D721Med (cell line): ENCODE data around the gene DHRS13.

Source experiments
- DNase-seq: peaks from one replicate; pipeline ENCODE4 v3.0.0; 2011; ENCODE audit warnings: low spot score; ENCODE audit not compliant: insufficient read length
- FAIRE-seq: peaks from 2 replicates; lab custom pipeline; 2011; peaks lifted over from hg19 to GRCh38; lab: Jason Lieb, UNC
- TF ChIP-seq, protein P1 (sequence below): IDR thresholded peaks from 2 replicates; pipeline ENCODE4 v1.5.1; 2012; ENCODE audit warnings: mild to moderate bottlenecking, control low read depth; ENCODE audit not compliant: insufficient read depth; ENCODE audit errors: missing control alignments

Gene DHRS13

DNA sequence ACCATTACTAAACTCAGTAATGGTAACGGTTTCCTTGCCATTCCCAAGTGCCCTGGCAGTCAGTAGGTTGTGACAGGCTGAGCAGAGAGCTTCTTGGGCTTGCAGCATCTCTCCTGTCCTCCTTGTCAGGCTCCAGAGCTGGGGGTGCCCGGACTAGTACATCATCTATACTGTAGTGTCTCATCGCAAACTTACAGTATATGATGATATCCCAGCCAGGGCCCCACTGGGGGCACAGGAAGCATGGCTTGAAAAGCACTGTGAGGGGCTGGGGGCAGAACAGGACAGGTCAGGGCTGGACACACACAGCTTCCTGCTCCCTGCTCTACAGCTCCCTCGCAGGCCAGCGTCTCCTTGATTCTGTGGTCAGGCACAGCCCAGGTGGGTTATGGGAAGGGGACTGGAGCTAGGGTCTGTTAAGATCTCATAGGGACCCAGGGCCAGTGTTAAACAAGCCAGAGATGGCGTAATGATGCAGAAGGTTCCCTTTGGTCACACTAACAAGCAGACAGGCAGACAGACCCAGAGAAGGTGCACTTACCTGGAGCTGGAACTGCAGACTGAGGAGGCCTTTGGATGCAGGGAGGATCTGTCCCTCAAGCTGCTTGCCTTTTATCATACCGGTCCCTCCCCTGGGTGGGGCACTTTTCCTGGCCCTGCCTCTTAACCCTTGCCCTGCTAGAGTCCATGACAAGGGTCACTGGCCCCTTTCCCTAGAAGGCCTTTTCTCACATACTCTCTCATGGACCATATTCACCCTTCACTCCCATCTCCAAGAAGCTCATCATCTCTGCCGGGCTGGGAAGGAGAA is 41.3 kb downstream of the DHRS13 start:
- TF ChIP-seq, protein P1, sequence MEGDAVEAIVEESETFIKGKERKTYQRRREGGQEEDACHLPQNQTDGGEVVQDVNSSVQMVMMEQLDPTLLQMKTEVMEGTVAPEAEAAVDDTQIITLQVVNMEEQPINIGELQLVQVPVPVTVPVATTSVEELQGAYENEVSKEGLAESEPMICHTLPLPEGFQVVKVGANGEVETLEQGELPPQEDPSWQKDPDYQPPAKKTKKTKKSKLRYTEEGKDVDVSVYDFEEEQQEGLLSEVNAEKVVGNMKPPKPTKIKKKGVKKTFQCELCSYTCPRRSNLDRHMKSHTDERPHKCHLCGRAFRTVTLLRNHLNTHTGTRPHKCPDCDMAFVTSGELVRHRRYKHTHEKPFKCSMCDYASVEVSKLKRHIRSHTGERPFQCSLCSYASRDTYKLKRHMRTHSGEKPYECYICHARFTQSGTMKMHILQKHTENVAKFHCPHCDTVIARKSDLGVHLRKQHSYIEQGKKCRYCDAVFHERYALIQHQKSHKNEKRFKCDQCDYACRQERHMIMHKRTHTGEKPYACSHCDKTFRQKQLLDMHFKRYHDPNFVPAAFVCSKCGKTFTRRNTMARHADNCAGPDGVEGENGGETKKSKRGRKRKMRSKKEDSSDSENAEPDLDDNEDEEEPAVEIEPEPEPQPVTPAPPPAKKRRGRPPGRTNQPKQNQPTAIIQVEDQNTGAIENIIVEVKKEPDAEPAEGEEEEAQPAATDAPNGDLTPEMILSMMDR, result no peak
- FAIRE-seq (no peak), DNase-seq (no peak)

DNA sequence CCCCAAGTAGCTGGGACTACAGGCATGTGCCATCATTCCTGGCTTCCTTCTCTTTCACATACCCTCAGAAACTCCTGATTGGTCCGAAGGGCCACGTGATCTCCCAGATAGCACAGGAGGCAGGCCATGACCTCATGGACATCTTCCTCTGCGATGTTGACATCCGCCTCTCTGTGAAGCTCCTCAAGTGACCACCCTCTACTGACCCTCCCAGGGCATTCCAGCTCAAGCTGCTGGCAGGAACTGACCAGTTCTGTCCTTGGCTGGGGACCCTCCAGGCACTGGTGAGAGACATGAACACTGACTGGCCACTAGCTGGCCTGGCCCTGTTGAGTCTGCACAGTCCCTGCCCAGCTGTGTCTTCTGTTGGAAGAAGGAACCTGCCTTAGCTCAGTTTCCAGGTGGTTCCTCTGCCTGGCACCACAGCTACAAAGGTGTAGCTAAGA is 42.5 kb downstream of the DHRS13 start:
- no peak for FAIRE-seq
- TF ChIP-seq, protein P1, result no peak
- DNase-seq, result no peak

DNA sequence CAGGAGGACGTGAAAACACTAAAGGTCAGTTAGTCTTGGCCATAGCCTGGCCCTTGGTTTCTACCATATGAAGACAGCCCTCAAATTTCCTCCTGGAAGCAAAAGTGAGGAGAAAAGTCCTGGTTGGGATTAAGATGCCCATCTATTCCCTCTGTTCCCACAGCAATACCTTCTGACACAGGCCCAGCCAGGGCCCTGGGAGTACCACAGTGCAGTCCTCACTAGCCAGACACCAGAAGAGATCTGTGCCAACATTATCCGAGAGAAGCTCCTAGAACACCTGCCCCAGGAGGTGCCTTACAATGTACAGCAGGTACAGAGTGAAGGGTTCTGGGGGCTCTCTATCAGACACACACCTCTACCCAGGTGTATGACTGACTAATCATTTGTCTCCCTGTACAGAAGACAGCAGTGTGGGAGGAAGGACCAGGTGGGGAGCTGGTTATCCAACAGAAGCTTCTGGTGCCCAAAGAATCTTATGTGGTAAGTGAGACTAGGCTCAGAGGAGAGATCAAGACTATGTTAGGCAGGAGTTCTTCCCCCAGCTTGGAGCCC is 44.0 kb downstream of the DHRS13 start:
- DNase-seq (no peak), FAIRE-seq (no peak)
- TF ChIP-seq, protein P1, result no peak

DNA sequence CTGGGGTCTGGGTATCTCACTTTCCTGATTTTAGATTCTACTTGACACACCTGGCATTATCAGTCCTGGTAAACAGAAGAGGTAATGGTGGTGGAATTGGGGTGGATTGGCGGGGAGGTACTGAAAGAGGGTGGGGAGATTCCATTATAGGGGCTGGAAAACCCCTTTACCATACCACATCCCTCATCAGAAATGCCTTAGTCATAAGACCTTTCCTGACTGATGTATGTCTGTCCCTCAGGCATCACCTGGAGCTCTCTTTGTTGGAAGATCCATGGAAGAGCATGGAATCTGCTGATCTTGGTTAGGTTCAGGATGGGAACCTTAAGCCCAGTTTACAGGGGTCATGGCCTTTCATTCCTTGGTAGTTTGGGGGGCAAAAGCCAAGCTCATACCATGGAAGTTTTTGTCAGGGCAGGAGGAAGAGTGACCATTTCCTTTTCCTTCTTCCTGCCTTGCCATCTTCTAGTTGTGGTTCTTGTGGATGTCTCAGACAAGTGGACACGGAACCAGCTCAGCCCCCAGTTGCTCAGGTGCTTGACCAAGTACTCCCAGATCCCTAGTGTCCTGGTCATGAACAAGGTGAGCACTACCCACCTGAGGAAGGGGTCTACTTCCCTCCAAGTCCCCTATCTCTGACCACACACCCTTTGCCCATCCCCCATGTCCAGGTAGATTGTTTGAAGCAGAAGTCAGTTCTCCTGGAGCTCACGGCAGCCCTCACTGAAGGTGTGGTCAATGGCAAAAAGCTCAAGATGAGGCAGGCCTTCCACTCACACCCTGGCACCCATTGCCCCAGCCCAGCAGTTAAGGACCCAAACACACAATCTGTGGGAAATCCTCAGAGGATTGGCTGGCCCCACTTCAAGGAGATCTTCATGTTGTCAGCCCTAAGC is 44.7 kb downstream of the DHRS13 start:
- no peak for DNase-seq
- TF ChIP-seq, protein P1, result no peak
- FAIRE-seq, result no peak

DNA sequence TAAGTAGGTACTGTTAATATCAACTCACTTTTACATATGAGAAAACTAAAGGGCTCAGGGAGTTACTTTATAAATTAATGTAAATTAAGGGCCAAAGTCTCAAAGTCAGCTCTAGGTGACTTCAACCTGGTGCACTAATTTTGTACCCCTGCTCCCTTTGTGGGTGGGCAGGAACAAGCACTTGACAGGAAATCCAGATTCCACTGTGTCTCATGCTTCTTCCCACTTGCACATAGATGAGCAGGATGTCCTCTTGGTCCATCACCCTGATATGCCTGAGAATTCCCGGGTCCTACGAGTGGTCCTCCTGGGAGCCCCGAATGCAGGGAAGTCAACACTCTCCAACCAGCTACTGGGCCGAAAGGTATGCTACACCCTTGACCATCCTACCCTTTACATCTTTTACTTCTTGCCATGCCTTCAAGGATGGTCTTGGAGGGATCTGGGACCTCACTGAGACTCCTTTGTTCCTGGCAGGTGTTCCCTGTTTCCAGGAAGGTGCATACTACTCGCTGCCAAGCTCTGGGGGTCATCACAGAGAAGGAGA is 46.8 kb downstream of the DHRS13 start:
- TF ChIP-seq, protein P1, result no peak
- FAIRE-seq (no peak), DNase-seq (no peak)

DNA sequence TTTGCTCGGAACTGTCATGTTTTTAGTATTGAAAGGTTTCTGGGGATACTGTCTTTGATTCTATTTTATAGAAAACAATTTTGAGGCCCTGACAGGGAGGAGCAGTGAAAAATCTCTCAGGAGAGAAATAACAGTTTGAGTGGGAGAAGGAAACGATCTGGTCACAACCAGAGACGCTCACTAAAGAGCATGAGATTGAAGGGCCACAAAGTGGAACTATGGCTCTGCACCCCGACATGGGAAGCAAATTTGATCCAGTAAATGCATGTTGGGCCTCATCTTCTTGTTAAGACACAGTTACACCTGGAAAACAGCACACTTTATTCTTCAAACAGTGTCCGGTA is 47.6 kb downstream of the DHRS13 start:
- FAIRE-seq, result no peak

More for the DNA sequence above, 47.6 kb downstream of the DHRS13 start:
- TF ChIP-seq, protein P1, result no peak
- no peak for DNase-seq
